SK-N-SH (cell line): Measurements from ENCODE around the gene PODXL2. TPM values are rescaled to one million over a fixed set of nuclear protein-coding genes. Genes with fewer than 3 reads are reported as not detected.

ENCODE experiments used
- CTCF ChIA-PET: fragments of 300-600, 350-600 bp; formaldehyde crosslinking; extraction: SDS; loops from one replicate; lab custom pipeline; 2021; lab: Yijun Ruan, JAX
- POLR2A ChIA-PET: fragments of 350-600 bp; sonication (Branson Sonifier 250); formaldehyde crosslinking; extraction: SDS; loops from one replicate; lab custom pipeline; 2020; ENCODE audit warnings: antibody characterized with exemption, inconsistent platforms; lab: Yijun Ruan, JAX
- DNase-seq: peaks from one replicate; pipeline ENCODE4 v3.0.0; 2012
- H2AFZ ChIP-seq: fragments of 200-600 bp; sonication (generic); 2 replicates; pipeline ENCODE4 v1.8.1; 2016; ENCODE audit warnings: antibody characterized with exemption, mild to moderate bottlenecking, low read depth
- H3F3A ChIP-seq: fragments of 200-600 bp; sonication (generic); replicated peaks from 2 replicates; pipeline ENCODE3; 2016; ENCODE audit warnings: antibody characterized with exemption, mild to moderate bottlenecking; ENCODE audit not compliant: insufficient read depth
- H3K27ac ChIP-seq, 2 experiments: fragments of 200-500 bp in 1 of 2; fragments of 200-600 bp in 1 of 2; sonication (Bioruptor generic) in 1 of 2; sonication (generic), shearing (Covaris generic) in 1 of 2; 2 replicates each; pipeline versions ENCODE4 v1.5.1 to v1.6.1; 2014 to 2016; ENCODE audit warnings: low read depth in 2 of 2, inconsistent platforms in 1 of 2, low read length in 1 of 2, mild to moderate bottlenecking in 1 of 2, mixed read lengths in 1 of 2
- H3K27me3 ChIP-seq: fragments of 200-600 bp; sonication (generic), shearing (Covaris generic); 2 replicates; pipeline ENCODE4 v1.6.1; 2016; ENCODE audit warnings: mixed run types; ENCODE audit not compliant: insufficient read depth
- H3K36me3 ChIP-seq, 2 experiments: fragments of 200-500 bp in 1 of 2; fragments of 200-600 bp in 1 of 2; sonication (Bioruptor generic) in 1 of 2; sonication (generic) in 1 of 2; replicated peaks in 1 of 2; 2 replicates each; pipeline versions ENCODE3 to v1.5.1; 2014 to 2016; ENCODE audit warnings: low read length in 1 of 2, mild to moderate bottlenecking in 1 of 2; ENCODE audit not compliant: insufficient read depth in 2 of 2, control insufficient read depth in 1 of 2
- H3K4me1 ChIP-seq, 2 experiments: fragments of 200-500 bp in 1 of 2; fragments of 200-600 bp in 1 of 2; sonication (Bioruptor generic) in 1 of 2; sonication (generic), shearing (Covaris generic) in 1 of 2; 2 replicates each; pipeline versions ENCODE4 v1.5.1 to v1.6.1; 2014 to 2016; ENCODE audit warnings: low read depth in 1 of 2, low read length in 1 of 2, mixed run types in 1 of 2; ENCODE audit not compliant: insufficient read depth in 2 of 2, control insufficient read depth in 1 of 2
- H3K4me2 ChIP-seq: fragments of 200-600 bp; sonication (generic), shearing (Covaris generic); 2 replicates; pipeline ENCODE4 v1.6.1; 2017; ENCODE audit warnings: mixed run types
- H3K4me3 ChIP-seq, 2 experiments: fragments of 200-500 bp in 1 of 2; fragments of 200-600 bp in 1 of 2; sonication (Bioruptor generic) in 1 of 2; sonication (generic), shearing (Covaris generic) in 1 of 2; 2 replicates each; pipeline versions ENCODE4 v1.5.1 to v1.8.1; 2014 to 2016; ENCODE audit warnings: low read depth in 2 of 2, inconsistent platforms in 1 of 2, low read length in 1 of 2, mild to moderate bottlenecking in 1 of 2, mixed read lengths in 1 of 2, moderate library complexity in 1 of 2
- H3K79me2 ChIP-seq: fragments of 200-600 bp; sonication (generic); 2 replicates; pipeline ENCODE4 v1.8.1; 2017; ENCODE audit warnings: mild to moderate bottlenecking; ENCODE audit not compliant: insufficient read depth
- H3K9ac ChIP-seq: fragments of 200-600 bp; sonication (generic); 2 replicates; pipeline ENCODE4 v1.6.1; 2017; ENCODE audit warnings: mixed run types
- H3K9me2 ChIP-seq: fragments of 200-600 bp; sonication (generic); 2 replicates; pipeline ENCODE4 v1.6.1; 2017; ENCODE audit warnings: mixed run types
- H3K9me3 ChIP-seq: fragments of 200-600 bp; sonication (generic); 2 replicates; pipeline ENCODE4 v1.6.1; 2017; ENCODE audit warnings: mixed run types, mild to moderate bottlenecking, moderate library complexity
- H4K20me1 ChIP-seq: fragments of 200-600 bp; sonication (generic); 2 replicates; pipeline ENCODE4 v1.6.1; 2017; ENCODE audit warnings: mild to moderate bottlenecking, mixed run types; ENCODE audit not compliant: insufficient read depth
- CTCF ChIP-seq: fragments of 200-600 bp; sonication (generic); IDR thresholded peaks from 2 replicates; pipeline ENCODE4 v1.6.1; 2017; ENCODE audit warnings: antibody characterized with exemption, mild to moderate bottlenecking, moderate library complexity
- EP300 ChIP-seq, 2 experiments: IDR thresholded peaks; 2 replicates each; pipeline versions ENCODE4 v1.4.0 to v1.6.1; 2012; ENCODE audit warnings: borderline replicate concordance in 1 of 2, low read depth in 1 of 2, low read length in 1 of 2
- FOSL2 ChIP-seq: IDR thresholded peaks from 2 replicates; pipeline ENCODE4 v1.4.0; 2012; ENCODE audit warnings: low read depth, mild to moderate bottlenecking, moderate library complexity, borderline replicate concordance
- JUND ChIP-seq: IDR thresholded peaks from 2 replicates; pipeline ENCODE4 v1.4.0; 2012
- POLR2AphosphoS5 ChIP-seq: IDR thresholded peaks from 2 replicates; pipeline ENCODE4 v1.6.1; 2012; ENCODE audit warnings: low read depth, low read length
- RAD21 ChIP-seq: IDR thresholded peaks from 2 replicates; pipeline ENCODE4 v1.6.1; 2012; ENCODE audit warnings: mild to moderate bottlenecking, low read length
- RCOR1 ChIP-seq: fragments of 150-350 bp; IDR thresholded peaks from 2 replicates; pipeline ENCODE4 v1.6.1; 2017; ENCODE audit warnings: antibody characterized with exemption, low read length
- RFX5 ChIP-seq: IDR thresholded peaks from 2 replicates; pipeline ENCODE4 v1.6.1; 2012; ENCODE audit warnings: mild to moderate bottlenecking, improper control_type of control experiment, low read length
- SIN3A ChIP-seq: IDR thresholded peaks from 2 replicates; pipeline ENCODE4 v1.6.1; 2012; ENCODE audit warnings: low read depth, mild to moderate bottlenecking, low read length, moderate library complexity, borderline replicate concordance
- WGBS: methylation state at CpG from one replicate; pipeline ENCODE4 v1.1.6; 2017; ENCODE audit warnings: low lambda C conversion rate; 5-methylcytosine and 5-hydroxymethylcytosine counted together
- polyA plus RNA-seq, 3 experiments: library from polyadenylated mRNA; depleted of rRNA; stranded (reverse); fragments of >200 nt; gene quantifications; 2 replicates each; pipeline ENCODE4 v1.2.3, GENCODE V29; 2012
- TF ChIP-seq, protein P1 (sequence below): IDR thresholded peaks from 2 replicates; pipeline ENCODE4; 2012
- TF ChIP-seq, protein P2 (sequence below): fragments of 150-350 bp; IDR thresholded peaks from 2 replicates; pipeline ENCODE4 v1.6.1; 2017; ENCODE audit warnings: antibody characterized with exemption, low read length, low read depth, borderline replicate concordance

The PODXL2 gene
- polyA plus RNA-seq, 1 of the 3 experiments (the other 2 are of a cell fraction) = 27.5 TPM

- no peaks in the 10 kb centered on the region; the same call in 1 of the 2 replicates for H3K79me2 ChIP-seq
- no peaks in the 10 kb centered on the region for H3K27me3 ChIP-seq
- TF ChIP-seq JUND (no peak), EP300 (IDR thresholded peaks at IDR 0.05; ENCODE audit: borderline replicate concordance in 1 of 2, low read depth in 1 of 2, low read length in 1 of 2) (no peak), RCOR1 (no peak), FOSL2 (no peak), SIN3A (no peak), POLR2AphosphoS5 (no peak), RFX5 (no peak), RAD21 (no peak)
- TF ChIP-seq, all 33 proteins: peak for 0
- no peaks in the 10 kb centered on the region for H3F3A ChIP-seq
- no peak overlapping the region for H2AFZ ChIP-seq
- WGBS = 95% methylated on average over 14 of the region's 14 CpGs
- peaks cover 6 to 54% of the 10 kb centered on the region in 2 experiments for H3K36me3 ChIP-seq
- no peaks in the 10 kb centered on the region for H4K20me1 ChIP-seq
- no peak overlapping the region for H3K9ac ChIP-seq
- no peak for DNase-seq
- ChIA-PET CTCF (interaction anchor here (1.0 to 1.5 kb wide), 2 partner anchors 16 to 363 kb away, joined by 3 to 4 read pairs; no protein-coding TSS in a partner anchor), POLR2A (no interaction called here)
- no peak overlapping the region for H3K4me2 ChIP-seq
- H3K9me3 ChIP-seq = no peaks in the 10 kb centered on the region
- no peak overlapping the region for H3K27ac ChIP-seq
- H3K4me1 ChIP-seq = no peaks in the 10 kb centered on the region; a peak in 1 of 4 replicates
- no peak overlapping the region for H3K4me3 ChIP-seq
- no peaks in the 10 kb centered on the region for H3K9me2 ChIP-seq
Measured at GRCh38 chr3:127608362-127608718, 20.6 kb upstream of the PODXL2 start.

DNA sequence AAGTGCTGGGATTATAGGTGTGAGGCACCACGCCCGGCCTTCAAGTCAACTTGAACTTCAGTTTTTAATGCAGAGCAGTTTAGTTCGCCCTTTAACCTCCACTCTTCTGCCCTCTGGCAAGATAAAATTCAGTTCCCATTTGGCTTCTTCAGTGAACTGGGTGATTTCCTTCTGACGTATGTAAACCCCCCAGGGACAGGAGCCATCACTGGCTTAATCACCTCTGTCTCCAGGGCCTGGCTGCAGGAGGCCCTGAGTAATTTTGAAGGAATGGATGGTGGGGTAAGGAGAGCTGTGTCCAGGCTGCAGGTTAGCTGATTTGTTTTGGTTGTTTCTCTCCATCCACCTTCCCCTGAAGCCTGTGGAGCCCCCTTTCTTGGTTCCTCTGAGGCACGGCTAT lies 18.9 kb upstream of the PODXL2 start:
- no peak overlapping the region for H3K4me3 ChIP-seq
- no peak overlapping the region for H3K27ac ChIP-seq
- no peaks in the 10 kb centered on the region for H3F3A ChIP-seq
- H3K36me3 ChIP-seq = peaks cover 6 to 57% of the 10 kb centered on the region in 2 experiments
- H3K79me2 ChIP-seq = no peaks in the 10 kb centered on the region; the same call in none of the 2 replicates
- H3K4me2 ChIP-seq = no peak overlapping the region
- no peak overlapping the region for H2AFZ ChIP-seq
- no peak overlapping the region for H3K9ac ChIP-seq
- no peaks in the 10 kb centered on the region for H3K9me3 ChIP-seq
- no peaks in the 10 kb centered on the region for H3K27me3 ChIP-seq
- ChIA-PET POLR2A (no interaction called here), CTCF (interaction anchor here (1.5 to 1.7 kb wide), 3 partner anchors 14 to 362 kb away, joined by 4 to 6 read pairs (median 4); no protein-coding TSS in a partner anchor)
- TF ChIP-seq, protein P1, sequence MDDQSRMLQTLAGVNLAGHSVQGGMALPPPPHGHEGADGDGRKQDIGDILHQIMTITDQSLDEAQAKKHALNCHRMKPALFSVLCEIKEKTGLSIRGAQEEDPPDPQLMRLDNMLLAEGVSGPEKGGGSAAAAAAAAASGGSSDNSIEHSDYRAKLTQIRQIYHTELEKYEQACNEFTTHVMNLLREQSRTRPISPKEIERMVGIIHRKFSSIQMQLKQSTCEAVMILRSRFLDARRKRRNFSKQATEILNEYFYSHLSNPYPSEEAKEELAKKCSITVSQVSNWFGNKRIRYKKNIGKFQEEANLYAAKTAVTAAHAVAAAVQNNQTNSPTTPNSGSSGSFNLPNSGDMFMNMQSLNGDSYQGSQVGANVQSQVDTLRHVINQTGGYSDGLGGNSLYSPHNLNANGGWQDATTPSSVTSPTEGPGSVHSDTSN = no peak
- TF ChIP-seq, protein P2, sequence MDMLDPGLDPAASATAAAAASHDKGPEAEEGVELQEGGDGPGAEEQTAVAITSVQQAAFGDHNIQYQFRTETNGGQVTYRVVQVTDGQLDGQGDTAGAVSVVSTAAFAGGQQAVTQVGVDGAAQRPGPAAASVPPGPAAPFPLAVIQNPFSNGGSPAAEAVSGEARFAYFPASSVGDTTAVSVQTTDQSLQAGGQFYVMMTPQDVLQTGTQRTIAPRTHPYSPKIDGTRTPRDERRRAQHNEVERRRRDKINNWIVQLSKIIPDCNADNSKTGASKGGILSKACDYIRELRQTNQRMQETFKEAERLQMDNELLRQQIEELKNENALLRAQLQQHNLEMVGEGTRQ = no peak
- no peak for TF ChIP-seq CTCF
- no peaks in the 10 kb centered on the region for H4K20me1 ChIP-seq
- H3K9me2 ChIP-seq = no peaks in the 10 kb centered on the region
- WGBS = 90% methylated on average over 5 of the region's 5 CpGs
- H3K4me1 ChIP-seq = peaks cover 0 to 3% of the 10 kb centered on the region in 2 experiments; a peak in 1 of 4 replicates
- DNase-seq = no peak
